Right lobe of liver (tissue), 4 donors: ENCODE results near the gene MBD6.

Experiments used
- POLR2A ChIP-seq: fragments of 450-650 bp; IDR thresholded peaks from one replicate; pipeline ENCODE4 v1.6.1; 2017; ENCODE audit warnings: antibody characterized with exemption, mild to moderate bottlenecking
- TF ChIP-seq, protein P1 (sequence below), 4 donors: fragments of 200-600 bp in 3 of 4; fragments of 450-650 bp in 1 of 4; IDR thresholded peaks; one replicate each; pipeline versions ENCODE4 v1.5.1 to v1.8.0; 2016 to 2022; ENCODE audit warnings: antibody characterized with exemption in 4 of 4, mild to moderate bottlenecking in 2 of 4
- donor health status: DM: no; HTN: no; CAD: no.
- donor health status: DM: no; HTN: no; CAD: no.
- donor health status: DM: no; HTN: yes; CAD: no.

DNA sequence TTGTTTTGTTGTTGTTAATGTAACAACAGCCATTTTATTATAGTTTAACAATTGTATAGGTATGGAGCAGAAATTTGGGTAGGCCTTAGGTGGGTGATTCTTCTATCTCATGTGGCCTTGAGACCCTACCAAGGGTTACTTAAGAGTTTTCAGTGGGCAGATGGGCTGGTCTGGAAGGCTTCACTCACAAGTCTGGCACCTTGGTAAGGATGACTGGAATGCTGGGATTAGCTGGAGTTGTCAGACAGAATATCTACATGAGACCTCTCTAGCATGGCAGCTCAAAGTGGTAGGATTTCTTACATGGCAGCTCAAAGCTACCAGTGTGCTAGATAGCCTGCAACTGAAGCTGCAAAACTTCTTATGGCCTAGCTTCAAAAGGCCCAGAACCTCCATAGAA lies 36.9 kb upstream of the MBD6 start:
- TF ChIP-seq, protein P1, sequence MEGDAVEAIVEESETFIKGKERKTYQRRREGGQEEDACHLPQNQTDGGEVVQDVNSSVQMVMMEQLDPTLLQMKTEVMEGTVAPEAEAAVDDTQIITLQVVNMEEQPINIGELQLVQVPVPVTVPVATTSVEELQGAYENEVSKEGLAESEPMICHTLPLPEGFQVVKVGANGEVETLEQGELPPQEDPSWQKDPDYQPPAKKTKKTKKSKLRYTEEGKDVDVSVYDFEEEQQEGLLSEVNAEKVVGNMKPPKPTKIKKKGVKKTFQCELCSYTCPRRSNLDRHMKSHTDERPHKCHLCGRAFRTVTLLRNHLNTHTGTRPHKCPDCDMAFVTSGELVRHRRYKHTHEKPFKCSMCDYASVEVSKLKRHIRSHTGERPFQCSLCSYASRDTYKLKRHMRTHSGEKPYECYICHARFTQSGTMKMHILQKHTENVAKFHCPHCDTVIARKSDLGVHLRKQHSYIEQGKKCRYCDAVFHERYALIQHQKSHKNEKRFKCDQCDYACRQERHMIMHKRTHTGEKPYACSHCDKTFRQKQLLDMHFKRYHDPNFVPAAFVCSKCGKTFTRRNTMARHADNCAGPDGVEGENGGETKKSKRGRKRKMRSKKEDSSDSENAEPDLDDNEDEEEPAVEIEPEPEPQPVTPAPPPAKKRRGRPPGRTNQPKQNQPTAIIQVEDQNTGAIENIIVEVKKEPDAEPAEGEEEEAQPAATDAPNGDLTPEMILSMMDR (IDR thresholded peaks at IDR 0.05): no peak
- TF ChIP-seq POLR2A: no peak
